H1 (cell line): Measurements from ENCODE around the gene RNU6-8. TPM values are rescaled to one million over a fixed set of nuclear protein-coding genes. Genes with fewer than 3 reads are reported as not detected.

ENCODE experiments used
- CTCF ChIA-PET: fragments of 300-600 bp; sonication (Branson Sonifier 250); formaldehyde crosslinking; loops from one replicate; lab custom pipeline; 2021; ENCODE audit not compliant: partially characterized antibody; lab: Charles Lee
- POLR2A ChIA-PET: fragments of 300-600 bp; sonication (Branson Sonifier 250); formaldehyde crosslinking; loops from one replicate; lab custom pipeline; 2021; ENCODE audit warnings: inconsistent platforms; ENCODE audit not compliant: partially characterized antibody; lab: Charles Lee
- DNase-seq, 2 experiments: peaks; one replicate each; pipeline versions ENCODE4 v3.0.0 to v3.0.0-alpha.2; 2010 to 2022; ENCODE audit warnings: low spot score in 2 of 2, low read depth in 1 of 2, mixed read lengths in 1 of 2
- FAIRE-seq: peaks from 2 replicates; lab custom pipeline; 2011; peaks lifted over from hg19 to GRCh38; lab: Jason Lieb, UNC
- H2AFZ ChIP-seq: 2 replicates; pipeline ENCODE4 v1.8.1; 2012; ENCODE audit warnings: low read length, inconsistent platforms
- H2AK5ac ChIP-seq: 2 replicates; pipeline ENCODE4 v1.6.1; 2013; ENCODE audit warnings: low read depth, low read length
- H2BK120ac ChIP-seq: replicated peaks from 2 replicates; pipeline ENCODE3; 2013; ENCODE audit warnings: low read depth, low read length, inconsistent platforms
- H2BK12ac ChIP-seq: 2 replicates; pipeline ENCODE4 v1.6.1; 2013; ENCODE audit warnings: low read depth, low read length
- H2BK15ac ChIP-seq: 2 replicates; pipeline ENCODE4 v1.6.1; 2013; ENCODE audit warnings: low read length
- H2BK20ac ChIP-seq: 2 replicates; pipeline ENCODE4 v1.6.1; 2013; ENCODE audit warnings: low read length
- H2BK5ac ChIP-seq: 2 replicates; pipeline ENCODE4 v1.6.1; 2013; ENCODE audit warnings: low read depth, low read length
- H3K14ac ChIP-seq: 2 replicates; pipeline ENCODE4 v1.6.1; 2013; ENCODE audit warnings: inconsistent platforms; ENCODE audit not compliant: insufficient read length
- H3K18ac ChIP-seq: 2 replicates; pipeline ENCODE4 v1.6.1; 2013; ENCODE audit warnings: low read length; ENCODE audit errors: extremely low read depth
- H3K23ac ChIP-seq: 2 replicates; pipeline ENCODE4 v1.6.1; 2013; ENCODE audit warnings: inconsistent platforms; ENCODE audit not compliant: insufficient read length
- H3K23me2 ChIP-seq: 2 replicates; pipeline ENCODE4 v1.6.1; 2013; ENCODE audit warnings: low read depth, low read length
- H3K27ac ChIP-seq: 2 replicates; pipeline ENCODE4 v1.6.1; 2011; ENCODE audit warnings: low read depth, low read length, inconsistent platforms
- H3K27me3 ChIP-seq, 4 experiments: replicated peaks in 1 of 4; 1 replicate in 1 of 4; 2 replicates in 3 of 4; pipeline versions ENCODE4 v1.6.1 to v1.8.1; 2011 to 2013; ENCODE audit warnings: low read length in 3 of 4, mild to moderate bottlenecking in 3 of 4, inconsistent platforms in 2 of 4, mixed read lengths in 2 of 4, moderate library complexity in 1 of 4; ENCODE audit not compliant: control insufficient read depth in 3 of 4, insufficient read depth in 3 of 4; ENCODE audit errors: extremely low read depth in 1 of 4
- H3K36me3 ChIP-seq, 4 experiments: 2 replicates each; pipeline versions ENCODE4 v1.6.1 to v1.8.1; 2011 to 2013; ENCODE audit warnings: mild to moderate bottlenecking in 4 of 4, low read length in 3 of 4, moderate library complexity in 2 of 4, control low read depth in 1 of 4, inconsistent platforms in 1 of 4; ENCODE audit not compliant: insufficient read depth in 4 of 4, control insufficient read depth in 2 of 4
- H3K4ac ChIP-seq: replicated peaks from 2 replicates; pipeline ENCODE3; 2013; ENCODE audit warnings: low read length, low read depth, mixed read lengths, inconsistent platforms; ENCODE audit not compliant: insufficient read length
- H3K4me1 ChIP-seq, 4 experiments: replicated peaks in 1 of 4; 1 replicate in 1 of 4; 2 replicates in 3 of 4; pipeline versions ENCODE4 v1.6.1 to v1.8.1; 2011 to 2013; ENCODE audit warnings: low read length in 3 of 4, inconsistent platforms in 2 of 4, mixed read lengths in 1 of 4; ENCODE audit not compliant: insufficient read depth in 4 of 4, control insufficient read depth in 3 of 4
- H3K4me2 ChIP-seq, 2 experiments: 2 replicates each; pipeline versions ENCODE4 v1.6.1 to v1.8.1; 2011 to 2013; ENCODE audit warnings: low read depth in 2 of 2, low read length in 2 of 2, control low read depth in 1 of 2, inconsistent platforms in 1 of 2, mild to moderate bottlenecking in 1 of 2; ENCODE audit not compliant: insufficient read depth in 1 of 2
- H3K4me3 ChIP-seq, 4 experiments: fragments of 200-600, 300-600 bp in 1 of 4; sonication (generic), shearing (Covaris generic), sonication (Bioruptor Twin) in 1 of 4; 2 replicates each; pipeline versions ENCODE4 v1.5.1 to v1.8.1; 2011 to 2016; ENCODE audit warnings: low read length in 4 of 4, low read depth in 3 of 4, control low read depth in 2 of 4, inconsistent platforms in 2 of 4, mild to moderate bottlenecking in 2 of 4, mixed read lengths in 1 of 4, moderate library complexity in 1 of 4; ENCODE audit not compliant: insufficient read depth in 2 of 4; ENCODE audit errors: extremely low read depth in 1 of 4
- H3K56ac ChIP-seq: replicated peaks from 2 replicates; pipeline ENCODE3; 2013; ENCODE audit warnings: low read depth, mild to moderate bottlenecking, mixed read lengths, low read length, inconsistent platforms; ENCODE audit not compliant: insufficient read length
- H3K79me1 ChIP-seq: 2 replicates; pipeline ENCODE4 v1.6.1; 2013; ENCODE audit warnings: low read depth, low read length, control low read depth
- H3K79me2 ChIP-seq, 2 experiments: 2 replicates each; pipeline versions ENCODE4 v1.6.1 to v1.8.1; 2012 to 2013; ENCODE audit warnings: low read length in 2 of 2, mild to moderate bottlenecking in 2 of 2, inconsistent platforms in 1 of 2; ENCODE audit not compliant: insufficient read depth in 2 of 2, control insufficient read depth in 1 of 2
- H3K9ac ChIP-seq, 4 experiments: replicated peaks in 1 of 4; 1 replicate in 1 of 4; 2 replicates in 3 of 4; pipeline versions ENCODE4 v1.6.1 to v1.8.1; 2011 to 2013; ENCODE audit warnings: low read depth in 3 of 4, low read length in 3 of 4, control low read depth in 2 of 4, mild to moderate bottlenecking in 2 of 4, moderate library complexity in 2 of 4, inconsistent platforms in 1 of 4; ENCODE audit errors: extremely low read depth in 1 of 4
- H3K9me3 ChIP-seq, 2 experiments: 2 replicates each; pipeline versions ENCODE4 v1.6.1 to v1.8.1; 2012 to 2013; ENCODE audit warnings: mild to moderate bottlenecking in 2 of 2, moderate library complexity in 2 of 2, control low read depth in 1 of 2, inconsistent platforms in 1 of 2, low read depth in 1 of 2, low read length in 1 of 2, mixed read lengths in 1 of 2; ENCODE audit not compliant: insufficient read depth in 2 of 2
- H4K20me1 ChIP-seq, 2 experiments: replicated peaks in 1 of 2; 2 replicates each; pipeline versions ENCODE3 to v1.8.1; 2011 to 2013; ENCODE audit warnings: inconsistent platforms in 2 of 2, low read length in 2 of 2, mild to moderate bottlenecking in 1 of 2; ENCODE audit not compliant: insufficient read depth in 2 of 2, control insufficient read depth in 1 of 2
- H4K5ac ChIP-seq: 2 replicates; pipeline ENCODE4 v1.6.1; 2013; ENCODE audit warnings: low read length, low read depth, mixed read lengths, inconsistent platforms; ENCODE audit not compliant: insufficient read length
- H4K8ac ChIP-seq: 2 replicates; pipeline ENCODE4 v1.8.0; 2013; ENCODE audit warnings: mild to moderate bottlenecking, moderate library complexity, low read length, inconsistent platforms; ENCODE audit not compliant: insufficient read depth; ENCODE audit errors: extremely low read depth
- H4K91ac ChIP-seq: replicated peaks from 2 replicates; pipeline ENCODE3; 2013; ENCODE audit warnings: low read length, mixed read lengths, inconsistent platforms; ENCODE audit not compliant: insufficient read length
- CHD1 ChIP-seq: IDR thresholded peaks from 2 replicates; pipeline ENCODE4 v1.6.1; 2012; ENCODE audit warnings: low read depth, low read length, improper control_type of control experiment
- EGR1 ChIP-seq: IDR thresholded peaks from 2 replicates; pipeline ENCODE4 v1.6.1; 2011; ENCODE audit warnings: low read depth, low read length, borderline replicate concordance
- NANOG ChIP-seq: IDR thresholded peaks from 2 replicates; pipeline ENCODE4 v1.6.1; 2011; ENCODE audit warnings: low read length, low read depth, mild to moderate bottlenecking, inconsistent platforms; ENCODE audit not compliant: insufficient read depth, poor library complexity, severe bottlenecking
- NRF1 ChIP-seq: IDR thresholded peaks from 2 replicates; pipeline ENCODE4 v1.6.1; 2011; ENCODE audit warnings: mild to moderate bottlenecking, low read depth, low read length, improper control_type of control experiment
- TAF7 ChIP-seq: optimal IDR thresholded peaks from 2 replicates; pipeline ENCODE3; 2011; ENCODE audit warnings: low read depth, mild to moderate bottlenecking, inconsistent platforms, low read length, moderate library complexity, borderline replicate concordance
- YY1 ChIP-seq: IDR thresholded peaks from 2 replicates; pipeline ENCODE4 v1.6.1; 2011; ENCODE audit warnings: low read depth, mild to moderate bottlenecking, low read length
- WGBS, 2 experiments: shearing (Covaris generic) in 1 of 2; methylation state at CpG; one replicate each; pipeline versions ENCODE4 v1.1.6 to v1.1.7; 2013 to 2015; ENCODE audit warnings: low lambda C conversion rate in 2 of 2, mixed read lengths in 2 of 2, inconsistent platforms in 1 of 2, low coverage in 1 of 2, missing lambda C conversion rate in 1 of 2; ENCODE audit not compliant: insufficient replicate concordance in 2 of 2, insufficient coverage in 1 of 2, insufficient read length in 1 of 2; ENCODE audit errors: extremely low coverage in 1 of 2, missing lambda C conversion rate in 1 of 2; 5-methylcytosine and 5-hydroxymethylcytosine counted together
- polyA plus RNA-seq, 7 experiments: library from polyadenylated mRNA; depleted of rRNA in 3 of 7; stranded (reverse) in 5 of 7; unstranded in 2 of 7; fragments of >200 nt in 5 of 7; fragments of 200-250 nt in 2 of 7; gene quantifications; 1 replicate in 5 of 7; 2 replicates in 1 of 7; 4 replicates in 1 of 7; pipeline versions ENCODE4 v1.2.1 to v1.2.3, GENCODE V29; 2011 to 2013; ENCODE audit warnings: missing spikeins in 2 of 7, mixed read lengths in 2 of 7
- total RNA-seq: library from RNA; stranded (reverse); fragmentation: NEBNext Ultra II Directional; extraction: Animal tissue kit (Norgen Biotek cat#: 25700); gene quantifications from 2 replicates; pipeline ENCODE4 v1.2.1, GENCODE V29; 2021

The RNU6-8 gene
- total and polyA plus RNA-seq, 2 of the 8 experiments (the other 6 are each of a cell fraction or from before 2014, with no cell fraction given) = not detected

GRCh38 chr14:32171469-32171868 lies 31.6 kb downstream of the RNU6-8 start:
- Histone ChIP-seq H3K27me3 (no peaks in the 10 kb centered on the region), H3K9me3 (no peaks in the 10 kb centered on the region), H3K4me2 (no peak overlapping the region), H3K79me1 (no peaks in the 10 kb centered on the region), H3K23ac (no peak overlapping the region), H3K79me2 (no peaks in the 10 kb centered on the region), H3K23me2 (no peaks in the 10 kb centered on the region), H3K18ac (no peak overlapping the region), H3K4ac (no peak overlapping the region), H2BK120ac (no peak overlapping the region), H3K56ac (no peak overlapping the region), H2BK12ac (no peak overlapping the region), H4K5ac (no peak overlapping the region), H3K4me3 (no peak overlapping the region), H3K36me3 (no peaks in the 10 kb centered on the region), H3K9ac (no peak overlapping the region), H2AK5ac (no peak overlapping the region), H3K27ac (no peak overlapping the region), H2BK20ac (no peak overlapping the region), H4K91ac (no peak overlapping the region), H3K4me1 (no peaks in the 10 kb centered on the region; a peak in 1 of 7 replicates), H2BK5ac (no peak overlapping the region), H2AFZ (no peak overlapping the region), H3K14ac (no peak overlapping the region), H2BK15ac (no peak overlapping the region), H4K20me1 (no peaks in the 10 kb centered on the region), H4K8ac (no peak overlapping the region)
- FAIRE-seq (no peak), DNase-seq (no peak)
- 95% methylated on average over 5 of the region's 5 CpGs; no CpG with 5 or more reads in 1 of the 2 experiments for WGBS, 2 experiments
- CTCF ChIA-PET = no interaction called here
- POLR2A ChIA-PET = no interaction called here
- TF ChIP-seq TAF7 = no peak
- TF ChIP-seq NANOG = no peak
- TF ChIP-seq EGR1 = no peak
- no peak for TF ChIP-seq YY1
- no peak for TF ChIP-seq NRF1
- TF ChIP-seq CHD1 = no peak
